Measurements from ENCODE around the gene DUSP1. TPM values are rescaled to one million over a fixed set of nuclear protein-coding genes. Genes with fewer than 3 reads are reported as not detected.

The DUSP1 gene
- total RNA-seq, 4 donors from 2014 or later, result 222 to 415 (median 252) TPM

DNA sequence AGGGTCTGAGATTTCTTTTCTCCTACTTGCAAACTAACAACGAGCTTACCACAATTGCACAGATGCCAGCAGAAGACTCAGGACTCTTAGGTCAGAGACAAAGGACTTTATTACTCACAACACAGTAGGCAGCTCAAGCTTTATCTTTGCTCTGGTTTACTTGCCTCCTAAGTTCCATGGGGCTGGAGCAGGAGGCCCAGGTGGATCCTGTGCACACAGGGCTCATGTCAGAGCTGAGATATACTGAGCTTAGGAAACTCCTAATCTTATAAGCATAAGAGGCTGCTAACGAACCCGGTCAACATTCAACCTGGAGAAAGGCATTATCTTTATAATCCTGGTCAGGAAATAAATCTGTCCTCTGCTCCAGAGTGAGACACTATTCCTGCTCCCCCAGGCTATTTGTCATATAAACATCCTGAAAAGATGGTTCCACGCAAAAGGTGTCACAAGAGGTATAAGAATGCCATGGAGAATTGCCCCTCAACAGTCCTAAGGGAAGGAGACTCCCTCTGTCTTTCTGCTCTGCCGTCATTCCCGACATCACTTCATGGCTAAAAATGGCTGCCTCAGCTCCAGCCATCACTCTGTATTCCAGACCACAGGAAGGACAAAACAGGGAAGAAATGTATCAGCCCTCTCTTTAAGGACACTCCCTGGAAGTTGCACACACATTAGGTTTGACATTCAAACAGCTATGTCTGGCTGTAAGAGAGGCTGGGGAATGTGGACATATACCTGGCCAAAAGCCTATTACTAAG, 16.2 kb downstream of the DUSP1 start:
- no peak for DNase-seq
- Histone ChIP-seq H3K4me3 (no peak overlapping the region), H3K4me1 (peaks cover 6 to 21% (median 16%) of the 10 kb centered on the region in 3 donors), H3K27ac (no peak overlapping the region), H3K9me3 (no peaks in the 10 kb centered on the region), H3K36me3 (no peaks in the 10 kb centered on the region), H3K27me3 (no peaks in the 10 kb centered on the region)
- TF ChIP-seq POLR2A (IDR thresholded peaks at IDR 0.05), result no peak
- no peak for TF ChIP-seq CTCF (IDR thresholded peaks at IDR 0.05)
- intact Hi-C loops (cut with DNase I), result no loop called here
- 77 to 85% methylated on average over 5 to 6 of the region's 6 CpGs for WGBS, 2 donors

GRCh38 chr5:172753101-172753500, 17.9 kb downstream of the DUSP1 start:
- intact Hi-C loops (cut with DNase I), result no loop called here
- H3K36me3 ChIP-seq, result no peaks in the 10 kb centered on the region
- no peak overlapping the region for H3K27ac ChIP-seq
- peaks cover 10 to 34% (median 12%) of the 10 kb centered on the region in 3 donors for H3K4me1 ChIP-seq
- no peak overlapping the region for H3K4me3 ChIP-seq
- no peaks in the 10 kb centered on the region for H3K27me3 ChIP-seq
- 29 to 39% methylated on average over 2 of the region's 2 CpGs for WGBS, 2 donors
- H3K9me3 ChIP-seq, result no peaks in the 10 kb centered on the region
- TF ChIP-seq POLR2A (IDR thresholded peaks at IDR 0.05) (no peak), CTCF (IDR thresholded peaks at IDR 0.05) (no peak)
- DNase-seq, result no peak

- H3K4me1 ChIP-seq, result peaks cover 8 to 33% (median 15%) of the 10 kb centered on the region in 3 donors
- H3K36me3 ChIP-seq, result no peaks in the 10 kb centered on the region
- no peak overlapping the region for H3K4me3 ChIP-seq
- intact Hi-C loops (cut with DNase I), result no loop called here
- H3K9me3 ChIP-seq, result no peaks in the 10 kb centered on the region
- TF ChIP-seq CTCF (IDR thresholded peaks at IDR 0.05) (no peak), POLR2A (IDR thresholded peaks at IDR 0.05) (no peak)
- DNase-seq, result no peak
- H3K27me3 ChIP-seq, result no peaks in the 10 kb centered on the region
- 86 to 90% methylated on average over 12 to 14 of the region's 14 CpGs for WGBS, 2 donors
- H3K27ac ChIP-seq, result no peak overlapping the region
Measured at GRCh38 chr5:172751761-172752510, 19.1 kb downstream of the DUSP1 start.

GRCh38 chr5:172749881-172750633, 20.9 kb downstream of the DUSP1 start:
- Histone ChIP-seq H3K36me3 (no peaks in the 10 kb centered on the region), H3K27ac (peak overlapping the region; percentile 61 to 89 (median 81)), H3K4me1 (peaks cover 8 to 43% (median 15%) of the 10 kb centered on the region in 3 donors), H3K9me3 (no peaks in the 10 kb centered on the region), H3K27me3 (no peaks in the 10 kb centered on the region), H3K4me3 (no peak overlapping the region)
- 53 to 54% methylated on average over 18 to 19 of the region's 19 CpGs for WGBS, 2 donors
- DNase-seq, result no peak
- TF ChIP-seq CTCF (IDR thresholded peaks at IDR 0.05), result no peak
- no peak for TF ChIP-seq POLR2A (IDR thresholded peaks at IDR 0.05)
- intact Hi-C loops (cut with DNase I), result no loop called here

Measured in esophagus squamous epithelium (tissue), 5 donors.